Peyer's patch (tissue), 4 donors: ENCODE measurements around the gene HS3ST5. TPM values are rescaled to one million over a fixed set of nuclear protein-coding genes. Genes with fewer than 3 reads are reported as not detected.
"Not testable (repeated sequence)": the region's sequence is repeated elsewhere in the genome, so short reads cannot be mapped to it uniquely, and the experiment has no call there.

Source experiments
- DNase-seq, 3 donors: peaks; one replicate each; pipeline ENCODE4 v3.0.0-alpha.2; 2017 to 2019
- H3K27ac ChIP-seq, 4 donors: fragments of 200-600 bp; sonication (generic); one replicate each; pipeline ENCODE4 v1.5.1; 2016 to 2019
- H3K27me3 ChIP-seq, 2 donors: fragments of 200-600 bp; sonication (generic); one replicate each; pipeline ENCODE4 v1.5.1; 2019
- H3K36me3 ChIP-seq, 3 donors: fragments of 200-600 bp; sonication (generic); one replicate each; pipeline ENCODE4 v1.5.1; 2016 to 2019
- H3K4me1 ChIP-seq, 4 donors: fragments of 200-600 bp; sonication (generic); one replicate each; pipeline ENCODE4 v1.5.1; 2016 to 2019
- H3K4me3 ChIP-seq, 4 donors: fragments of 200-600 bp; sonication (generic); 1 replicate in 3 of 4; 2 replicates in 1 of 4; pipeline ENCODE4 v1.5.1; 2016 to 2019; ENCODE audit warnings: mild to moderate bottlenecking in 1 of 4
- H3K9me3 ChIP-seq, 4 donors: fragments of 200-600 bp; sonication (generic); one replicate each; pipeline ENCODE4 v1.5.1; 2016 to 2019; ENCODE audit warnings: mild to moderate bottlenecking in 1 of 4
- CTCF ChIP-seq, 6 experiments: fragments of 450-650 bp in 4 of 6; fragments of 200-600 bp in 2 of 6; sonication (generic) in 1 of 6; IDR thresholded peaks; one replicate each; pipeline ENCODE4 v1.5.1; 2017 to 2019; ENCODE audit warnings: antibody characterized with exemption in 6 of 6, mild to moderate bottlenecking in 3 of 6, moderate library complexity in 1 of 6
- POLR2A ChIP-seq, 2 donors: fragments of 450-650 bp; IDR thresholded peaks; one replicate each; pipeline ENCODE4 v1.5.1; 2017; ENCODE audit warnings: antibody characterized with exemption in 2 of 2, mild to moderate bottlenecking in 2 of 2, moderate library complexity in 2 of 2
- total RNA-seq, 4 donors: library from RNA; depleted of rRNA; stranded (reverse); fragments of >200 nt; gene quantifications; one replicate each; pipeline ENCODE4 v1.1.0, GENCODE V29; 2016

Gene HS3ST5
- total RNA-seq, 4 donors from 2014 or later, result not detected

DNA sequence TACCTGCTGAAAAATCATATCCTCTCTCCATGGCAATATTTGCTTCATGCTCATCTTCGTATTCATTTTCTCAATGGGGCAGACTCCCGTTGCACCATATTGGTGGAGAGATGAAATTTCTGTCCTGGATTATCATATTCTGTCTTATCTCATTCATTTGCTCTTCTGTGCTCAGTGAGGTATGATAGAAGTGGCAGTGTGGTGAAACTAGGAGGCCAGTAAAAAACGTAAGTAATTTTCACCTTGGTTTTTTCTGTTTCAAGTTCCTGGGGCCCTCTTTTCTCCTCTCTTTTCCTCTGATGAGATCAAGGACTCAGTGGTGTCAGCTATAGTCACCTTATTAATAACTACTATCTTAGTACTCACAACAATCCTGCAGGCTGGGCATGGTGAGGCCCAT, 189.4 kb downstream of the HS3ST5 start:
- Histone ChIP-seq H3K36me3 (no peaks in the 10 kb centered on the region), H3K4me1 (no peaks in the 10 kb centered on the region), H3K4me3 (no peak overlapping the region), H3K27me3 (no peaks in the 10 kb centered on the region), H3K27ac (no peak overlapping the region), H3K9me3 (no peaks in the 10 kb centered on the region)
- TF ChIP-seq CTCF (IDR thresholded peaks at IDR 0.05) (no peak), POLR2A (IDR thresholded peaks at IDR 0.05) (no peak)
- DNase-seq, result no peak

- no peaks in the 10 kb centered on the region for H3K4me1 ChIP-seq
- H3K9me3 ChIP-seq, result no peaks in the 10 kb centered on the region
- H3K27me3 ChIP-seq, result no peaks in the 10 kb centered on the region
- H3K36me3 ChIP-seq, result no peaks in the 10 kb centered on the region
- no peak overlapping the region for H3K4me3 ChIP-seq
- H3K27ac ChIP-seq, result no peak overlapping the region
- TF ChIP-seq POLR2A (IDR thresholded peaks at IDR 0.05) (no peak), CTCF (IDR thresholded peaks at IDR 0.05) (no peak)
- no peak for DNase-seq
Measured at GRCh38 chr6:114151064-114151690, 191.6 kb downstream of the HS3ST5 start.

DNA sequence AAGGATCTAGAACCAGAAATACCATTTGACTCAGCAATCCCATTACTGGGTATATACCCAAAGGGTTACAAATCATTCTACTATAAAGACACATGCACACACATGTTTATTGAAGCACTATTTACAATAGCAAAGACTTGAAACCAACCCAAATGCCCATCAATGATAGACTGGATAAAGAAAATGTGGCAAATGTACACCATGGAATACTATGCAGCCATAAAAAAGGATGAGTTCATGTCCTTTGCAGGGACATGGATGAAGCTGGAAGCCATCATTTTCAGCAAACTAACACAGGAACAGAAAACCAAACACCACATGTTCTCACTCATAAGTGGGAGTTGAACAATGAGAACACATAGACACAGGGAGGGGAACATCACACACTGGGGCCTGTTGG, 193.6 kb downstream of the HS3ST5 start:
- not testable (repeated sequence) for H3K4me1 ChIP-seq, H3K27ac ChIP-seq, H3K9me3 ChIP-seq, H3K27me3 ChIP-seq, DNase-seq, H3K4me3 ChIP-seq, H3K36me3 ChIP-seq

GRCh38 chr6:114144887-114145851, 197.7 kb downstream of the HS3ST5 start:
- Histone ChIP-seq H3K4me3 (no peak overlapping the region), H3K9me3 (no peaks in the 10 kb centered on the region), H3K4me1 (no peaks in the 10 kb centered on the region), H3K27me3 (no peaks in the 10 kb centered on the region), H3K27ac (no peak overlapping the region), H3K36me3 (no peaks in the 10 kb centered on the region)
- TF ChIP-seq POLR2A (IDR thresholded peaks at IDR 0.05) (no peak), CTCF (IDR thresholded peaks at IDR 0.05) (no peak)
- no peak for DNase-seq

GRCh38 chr6:114142258-114142657, 200.6 kb downstream of the HS3ST5 start:
- Histone ChIP-seq H3K4me3 (no peak overlapping the region), H3K36me3 (no peaks in the 10 kb centered on the region), H3K27ac (no peak overlapping the region), H3K9me3 (no peaks in the 10 kb centered on the region), H3K4me1 (no peaks in the 10 kb centered on the region), H3K27me3 (no peaks in the 10 kb centered on the region)
- TF ChIP-seq POLR2A (IDR thresholded peaks at IDR 0.05), result no peak
- TF ChIP-seq CTCF (IDR thresholded peaks at IDR 0.05), result no peak
- DNase-seq, result no peak

DNA sequence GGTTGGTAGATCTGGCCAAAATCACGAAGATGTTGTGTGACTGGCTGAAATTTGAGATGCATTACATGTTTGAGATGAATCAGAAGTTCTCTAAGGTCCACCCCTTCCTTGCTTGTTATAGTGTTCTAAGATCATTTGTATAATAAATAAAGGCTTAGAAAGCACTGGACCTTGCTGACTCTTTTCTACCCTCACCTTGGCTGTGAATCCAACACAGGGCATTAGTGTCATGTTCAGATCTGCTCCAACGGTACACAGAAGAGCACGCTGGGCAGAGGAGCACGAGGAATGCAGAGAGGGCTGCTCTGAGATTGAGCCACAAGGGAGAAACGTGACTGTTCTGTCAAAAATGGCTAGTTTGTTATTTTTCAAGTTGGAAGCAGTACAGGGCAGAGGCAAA, 202.4 kb downstream of the HS3ST5 start:
- Histone ChIP-seq H3K36me3 (no peaks in the 10 kb centered on the region), H3K27me3 (no peaks in the 10 kb centered on the region), H3K27ac (no peak overlapping the region), H3K9me3 (no peaks in the 10 kb centered on the region), H3K4me3 (no peak overlapping the region), H3K4me1 (no peaks in the 10 kb centered on the region)
- DNase-seq, result no peak
- TF ChIP-seq CTCF (IDR thresholded peaks at IDR 0.05), result no peak
